Activated effector memory CD4-positive, alpha-beta T cell treated with Interleukin-2 at 50 U/mL for 16 hours (primary cell): ENCODE results near the gene CACNB2.
"Not testable (repeated sequence)": the region's sequence is repeated elsewhere in the genome, so short reads cannot be mapped to it uniquely, and the experiment has no call there.

ENCODE experiments used
- DNase-seq: peaks from one replicate; pipeline ENCODE4 v3.0.0-alpha.2; 2020

The CACNB2 gene

GRCh38 chr10:18533896-18534295 is 393.7 kb downstream of the CACNB2 start:
- no peak for DNase-seq

GRCh38 chr10:18539335-18539734 is 399.1 kb downstream of the CACNB2 start:
- no peak for DNase-seq

GRCh38 chr10:18540195-18540594 is 400.0 kb downstream of the CACNB2 start:
- no peak for DNase-seq

- DNase-seq: no peak
Measured at GRCh38 chr10:18542832-18543231, 402.6 kb downstream of the CACNB2 start.

GRCh38 chr10:18545621-18546305 is 405.5 kb downstream of the CACNB2 start:
- DNase-seq: no peak

- DNase-seq: no peak
Measured at GRCh38 chr10:18549105-18549504, 408.9 kb downstream of the CACNB2 start.

GRCh38 chr10:18551473-18551872 is 411.2 kb downstream of the CACNB2 start:
- DNase-seq: no peak

GRCh38 chr10:18554479-18554878 is 414.3 kb downstream of the CACNB2 start:
- no peak for DNase-seq

GRCh38 chr10:18556522-18557147 is 416.4 kb downstream of the CACNB2 start:
- no peak for DNase-seq

- DNase-seq: no peak
Measured at GRCh38 chr10:18557960-18558359, 417.7 kb downstream of the CACNB2 start.

- DNase-seq: no peak
Measured at GRCh38 chr10:18561861-18562551, 421.8 kb downstream of the CACNB2 start.

GRCh38 chr10:18563003-18563726 is 422.9 kb downstream of the CACNB2 start:
- DNase-seq: no peak

GRCh38 chr10:18565006-18565405 is 424.8 kb downstream of the CACNB2 start:
- no peak for DNase-seq

- DNase-seq: no peak
Measured at GRCh38 chr10:18566177-18566576, 426.0 kb downstream of the CACNB2 start.

- DNase-seq: no peak
Measured at GRCh38 chr10:18567343-18567856, 427.2 kb downstream of the CACNB2 start.

- DNase-seq: not testable (repeated sequence)
Measured at GRCh38 chr10:18570386-18570785, 430.2 kb downstream of the CACNB2 start.

GRCh38 chr10:18571076-18571475 is 430.9 kb downstream of the CACNB2 start:
- no peak for DNase-seq

GRCh38 chr10:18571780-18572179 is 431.6 kb downstream of the CACNB2 start:
- no peak for DNase-seq

GRCh38 chr10:18572959-18573561 is 432.8 kb downstream of the CACNB2 start:
- no peak for DNase-seq

- no peak for DNase-seq
Measured at GRCh38 chr10:18576586-18576985, 436.4 kb downstream of the CACNB2 start.

- no peak for DNase-seq
Measured at GRCh38 chr10:18577823-18578685, 437.8 kb downstream of the CACNB2 start.

- DNase-seq: no peak
Measured at GRCh38 chr10:18582803-18583202, 442.6 kb downstream of the CACNB2 start.
